Left colon (tissue), 2 donors: ENCODE data around the gene ZNF608. TPM values are rescaled to one million over a fixed set of nuclear protein-coding genes. Genes with fewer than 3 reads are reported as not detected.
A peak's percentile ranks its signal among the peaks of the same experiment; 100 is the strongest.

ENCODE experiments used
- ATAC-seq: fragments of 200-7000 bp; cut with Tn5 transposase; one replicate; pipeline ENCODE4 v1.9.1; 2020; ENCODE audit warnings: mild to moderate bottlenecking, moderate library complexity
- DNase-seq, 2 donors: peaks; one replicate each; pipeline ENCODE4 v3.0.0-alpha.2; 2020
- intact Hi-C, 2 donors: fragments of 100-400 bp; cut with DNase I in 1 of 2; cut with micrococcal nuclease in 1 of 2; formaldehyde crosslinking; loops; one replicate each; pipeline versions ENCODE4 v1.11.2 to v1.14.0; 2022; cut with DNase I, micrococcal nuclease
- total RNA-seq, 2 donors: library from RNA; stranded (reverse); fragmentation: NEBNext Ultra II Directional; extraction: Animal tissue kit (Norgen Biotek cat#: 25700); gene quantifications; one replicate each; pipeline ENCODE4 v1.2.1, GENCODE V29; 2021
- donor health status: DM: no; HTN: no; CAD: no.
- donor health status: DM: yes; HTN: yes; CAD: no.

The ZNF608 gene
- total RNA-seq, 2 donors from 2014 or later, result 16.2 to 23.1 TPM

GRCh38 chr5:124755041-124755440 is 8.6 kb upstream of the ZNF608 start:
- intact Hi-C loops, result no loop called here
- no peak for ATAC-seq
- no peak for DNase-seq

DNA sequence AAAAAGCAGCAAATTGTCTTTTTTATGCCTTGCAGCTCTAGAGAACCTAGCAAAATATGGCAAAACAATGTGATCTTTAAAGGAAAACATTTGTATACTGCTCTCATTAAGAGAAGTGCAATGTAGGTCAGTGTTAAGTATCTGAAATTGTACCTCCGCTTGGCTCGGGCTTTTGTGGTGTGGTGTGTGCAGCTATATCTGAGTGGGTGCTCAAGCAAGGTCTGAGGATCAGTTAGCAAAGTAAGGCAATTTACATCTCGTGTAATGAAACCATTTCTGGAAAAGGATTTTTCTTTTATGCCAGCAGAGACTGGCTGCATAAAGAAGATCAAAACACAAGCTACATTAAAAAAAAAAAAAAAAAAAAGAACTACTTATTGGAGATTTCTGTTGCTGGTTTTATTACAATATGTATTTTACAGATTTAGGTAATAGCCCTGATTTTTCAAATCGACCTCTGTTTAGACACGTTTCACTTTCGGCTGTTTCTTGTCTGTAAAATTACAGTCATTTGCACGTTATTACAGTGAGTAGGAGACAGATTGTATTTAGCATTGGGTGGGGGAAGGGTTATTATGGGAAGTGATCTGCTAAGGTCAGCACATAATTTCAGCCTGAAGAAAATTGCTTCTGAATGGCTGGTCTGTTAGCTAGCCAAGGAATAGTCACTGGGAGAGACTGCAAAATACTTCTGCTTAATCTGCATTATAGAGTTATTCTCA is 7.9 kb upstream of the ZNF608 start:
- DNase-seq (no peak), ATAC-seq (peak; percentile 23)
- intact Hi-C loops, result no loop called here

DNA sequence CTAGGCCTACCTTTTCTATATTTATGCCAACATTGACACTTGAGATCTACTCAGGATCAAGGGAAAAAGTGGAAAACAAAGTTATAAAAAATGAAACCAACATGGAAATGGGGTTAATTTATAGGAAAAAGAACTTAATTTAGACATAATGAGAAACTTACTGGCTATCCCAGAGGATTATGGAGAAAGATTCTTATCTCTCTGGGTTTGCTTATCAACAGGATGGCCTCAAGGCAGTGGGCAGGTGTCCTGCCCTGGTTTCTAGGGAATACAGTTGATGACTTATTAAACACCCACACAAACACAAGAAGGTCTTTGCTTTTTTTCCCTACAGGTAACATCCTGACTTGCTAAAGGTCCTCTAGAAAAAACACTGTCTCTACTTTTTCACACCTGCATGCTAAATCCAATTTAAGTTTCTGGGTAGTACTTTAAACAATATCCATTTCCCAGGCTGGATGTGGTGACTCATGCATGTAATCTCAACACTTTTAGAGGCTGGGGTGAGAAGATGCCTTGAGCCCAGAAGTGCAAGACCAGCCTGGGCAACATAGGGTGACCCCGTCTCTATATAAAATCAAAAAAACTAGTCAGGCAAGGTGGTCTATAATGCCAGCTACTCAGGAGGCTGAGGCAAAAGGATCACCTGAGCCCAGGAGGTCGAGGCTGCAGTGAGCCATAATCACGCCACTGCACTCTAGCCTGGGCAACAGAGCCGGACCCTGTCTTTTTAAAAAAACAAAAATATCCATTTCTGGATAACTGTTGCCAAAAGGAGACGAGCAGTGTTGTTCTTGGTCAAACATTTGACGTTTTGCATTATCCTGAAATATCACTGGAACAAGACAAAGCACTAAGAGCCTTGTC is 6.6 kb upstream of the ZNF608 start:
- DNase-seq (no peak), ATAC-seq (no peak)
- intact Hi-C loops, result no loop called here

DNA sequence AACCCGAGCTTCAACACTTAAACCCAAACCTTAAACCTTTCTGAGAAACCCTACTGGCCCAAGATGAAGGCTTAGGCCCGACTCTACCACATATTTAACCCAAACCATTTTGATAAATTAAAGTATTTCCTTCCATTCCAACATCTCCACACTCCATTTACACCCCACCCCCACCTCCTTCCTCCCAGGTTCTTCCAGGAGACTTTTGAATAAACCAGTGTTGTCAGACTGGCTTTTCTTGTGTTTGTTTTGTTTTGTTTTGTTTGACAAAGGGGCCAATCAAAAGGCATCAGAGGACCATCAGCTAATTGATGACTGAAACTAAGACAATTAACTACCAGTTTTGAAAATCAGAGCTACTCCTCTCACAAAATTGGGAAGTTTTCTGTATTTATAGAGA is 4.6 kb upstream of the ZNF608 start:
- intact Hi-C loops, result no loop called here
- DNase-seq, result no peak

GRCh38 chr5:124748687-124749594 is 2.5 kb upstream of the ZNF608 start:
- ATAC-seq, result peak; percentile 80
- peak; percentile 77 to 89 for DNase-seq
- intact Hi-C loops, result loop anchor here in 1 of 2 donors (5.0 kb wide), 1 partner anchor 97 kb away; no protein-coding TSS in a partner anchor

More for the DNA sequence above, 4.6 kb upstream of the ZNF608 start:
- no peak for ATAC-seq

DNA sequence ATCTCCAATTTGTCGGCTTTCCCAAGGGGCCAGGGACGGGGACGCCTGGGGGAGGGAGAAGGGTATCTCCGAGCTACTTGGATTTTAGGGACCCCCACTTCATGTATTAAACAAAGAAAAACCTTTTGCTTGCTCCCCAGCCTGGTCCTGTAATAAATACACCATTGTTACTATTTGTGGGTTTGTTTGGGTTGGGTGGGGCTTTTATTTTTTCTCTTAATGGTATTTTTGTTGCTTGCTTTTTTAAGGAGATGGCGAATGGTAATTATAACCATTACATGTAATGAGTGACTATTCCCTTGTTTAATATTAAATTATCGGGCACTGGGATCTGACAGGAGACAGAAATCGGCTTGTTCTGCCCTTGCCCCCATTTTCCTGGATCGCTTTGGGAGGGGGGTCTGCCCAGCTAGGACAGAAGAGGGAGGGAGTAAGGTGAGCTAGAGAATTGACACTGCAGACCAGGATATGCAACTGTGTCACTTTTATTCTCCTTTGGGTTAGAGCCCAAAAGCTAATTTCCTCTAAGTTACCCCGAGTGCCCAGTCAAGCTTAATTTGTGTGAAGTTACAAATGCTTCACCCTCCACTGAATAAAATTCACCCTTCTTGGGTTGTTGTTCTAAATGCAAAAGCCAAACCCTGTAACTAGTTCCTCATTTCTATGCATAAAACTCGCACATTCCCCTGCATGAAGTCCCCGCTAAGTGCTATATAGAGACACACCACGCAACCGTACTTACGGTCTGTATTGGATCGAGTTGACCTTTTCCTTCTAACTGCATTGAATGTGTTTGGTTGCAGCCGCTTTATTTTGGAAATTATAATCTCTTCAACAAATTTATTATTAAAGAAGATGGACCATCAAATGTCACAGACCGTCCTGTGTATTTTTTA is 1.6 kb upstream of the ZNF608 start:
- ATAC-seq, result peak; percentile 15
- intact Hi-C loops, result loop anchor here in 1 of 2 donors (5.0 kb wide), 1 partner anchor 96 kb away; no protein-coding TSS in a partner anchor
- no peak for DNase-seq

GRCh38 chr5:124746916-124747790 is 714 bp upstream of the ZNF608 start:
- intact Hi-C loops, result loop anchor here in 1 of 2 donors (5.0 kb wide), 1 partner anchor 95 kb away; no protein-coding TSS in a partner anchor
- ATAC-seq (peak; percentile 35), DNase-seq (peak; percentile 81 to 82)

DNA sequence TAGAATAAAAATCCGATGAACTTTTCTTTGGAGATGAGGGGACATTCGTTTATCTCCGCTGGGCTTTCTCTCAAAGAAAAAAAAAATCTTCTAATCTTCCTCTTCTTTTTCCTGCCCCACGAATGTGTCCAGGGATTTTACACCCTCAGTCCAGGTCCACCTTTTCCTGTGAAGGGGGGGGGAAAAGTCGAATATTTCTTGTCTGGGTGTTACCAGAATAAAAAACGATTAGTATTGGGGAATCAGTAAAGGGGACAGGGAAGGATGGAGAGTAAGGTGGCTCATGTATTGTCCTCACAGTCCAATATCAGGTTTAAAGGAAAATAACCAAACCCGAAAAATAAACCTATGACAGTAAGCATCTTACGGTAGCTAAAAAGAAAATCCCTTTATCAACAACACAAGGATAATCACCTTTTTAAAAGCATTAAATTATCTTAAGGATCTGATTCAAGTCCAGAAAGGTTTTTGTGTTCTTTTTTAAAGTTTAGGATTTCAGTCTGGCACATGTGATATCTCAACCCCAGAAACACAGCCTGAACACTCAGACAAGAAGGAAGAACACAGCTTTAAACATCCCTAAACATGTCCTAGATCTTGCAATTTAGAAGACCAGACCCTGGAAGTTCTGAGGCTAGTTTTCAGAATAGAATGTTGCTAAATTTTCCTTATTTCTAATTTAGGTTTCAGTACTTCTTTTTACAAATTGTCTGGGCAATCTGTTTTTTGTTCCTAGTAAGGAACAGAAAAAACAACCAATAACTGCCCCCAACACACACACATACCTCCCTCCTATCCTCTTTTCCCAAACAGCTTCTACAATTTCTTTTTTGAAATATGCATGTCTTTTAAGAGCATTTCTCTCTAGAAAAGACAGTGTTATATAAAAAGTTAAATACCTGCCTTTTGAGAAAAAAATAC is 1.2 kb downstream of the ZNF608 start:
- intact Hi-C loops, result loop anchor here in 1 of 2 donors (5.0 kb wide), 1 partner anchor 93 kb away; no protein-coding TSS in a partner anchor
- ATAC-seq, result no peak
- DNase-seq, result no peak

DNA sequence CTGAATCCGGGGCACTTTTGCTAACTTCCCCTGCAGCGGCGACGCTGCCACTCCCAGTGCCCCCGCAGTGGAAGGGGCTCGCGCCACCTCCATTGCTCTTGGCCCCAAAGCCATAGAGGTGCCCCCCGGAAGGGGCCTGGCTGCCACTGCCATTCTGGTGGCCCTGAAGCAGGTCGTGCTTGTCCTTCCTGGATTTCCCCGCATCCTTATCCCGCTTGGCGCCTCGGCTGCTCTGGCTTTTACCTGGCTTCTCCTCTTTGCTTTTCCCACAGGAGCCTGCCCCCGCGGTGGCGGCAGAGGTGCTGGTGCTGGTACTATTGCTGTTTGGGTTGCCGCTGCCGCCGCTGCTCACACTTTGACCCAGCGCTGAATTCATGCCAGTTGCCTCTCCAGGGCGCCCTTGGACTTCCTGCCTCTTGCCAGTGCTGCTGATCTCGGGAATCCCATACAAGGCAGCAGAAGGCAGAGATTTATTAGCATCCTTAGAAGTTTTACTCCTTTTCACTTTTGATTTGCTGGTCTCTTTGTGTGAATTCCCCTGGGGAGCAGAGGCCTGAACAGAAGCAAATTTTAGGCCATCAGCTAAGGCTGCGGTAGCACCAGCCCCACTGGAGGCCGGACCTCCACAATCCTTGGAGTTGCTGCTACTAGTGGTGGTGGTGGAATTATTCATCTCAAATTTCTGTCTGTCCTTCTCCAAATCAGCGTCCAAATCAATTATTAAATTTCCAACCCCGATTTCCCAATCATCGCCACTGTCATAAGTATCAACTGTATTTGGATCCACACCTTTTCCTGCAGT is 2.1 kb downstream of the ZNF608 start:
- ATAC-seq (peak; percentile 38), DNase-seq (peak; percentile 74 to 75)
- intact Hi-C loops, result no loop called here

GRCh38 chr5:124743602-124744169 is 2.8 kb downstream of the ZNF608 start:
- intact Hi-C loops, result no loop called here
- peak in 1 of 2 donors; percentile 67 for DNase-seq
- ATAC-seq, result peak; percentile 54

GRCh38 chr5:124742983-124743601 is 3.3 kb downstream of the ZNF608 start:
- intact Hi-C loops, result no loop called here
- peak in 1 of 2 donors; percentile 39 for DNase-seq
- ATAC-seq, result no peak

GRCh38 chr5:124742521-124742920 is 3.9 kb downstream of the ZNF608 start:
- ATAC-seq (no peak), DNase-seq (no peak)
- intact Hi-C loops, result no loop called here

GRCh38 chr5:124741711-124742496 is 4.5 kb downstream of the ZNF608 start:
- peak; percentile 67 for ATAC-seq
- intact Hi-C loops, result no loop called here
- peak; percentile 47 to 53 for DNase-seq
